D721Med (cell line): ENCODE measurements around the gene KRTAP2-2.

ENCODE experiments used
- DNase-seq: peaks from one replicate; pipeline ENCODE4 v3.0.0; 2011; ENCODE audit warnings: low spot score; ENCODE audit not compliant: insufficient read length
- FAIRE-seq: peaks from 2 replicates; lab custom pipeline; 2011; peaks lifted over from hg19 to GRCh38; lab: Jason Lieb, UNC
- CTCF ChIP-seq: IDR thresholded peaks from 2 replicates; pipeline ENCODE4 v1.5.1; 2012; ENCODE audit warnings: mild to moderate bottlenecking, control low read depth; ENCODE audit not compliant: insufficient read depth; ENCODE audit errors: missing control alignments

KRTAP2-2 gene

GRCh38 chr17:41020336-41020735 lies 34.7 kb downstream of the KRTAP2-2 start:
- no peak for DNase-seq
- no peak for FAIRE-seq
- no peak for TF ChIP-seq CTCF

GRCh38 chr17:41019415-41019814 lies 35.6 kb downstream of the KRTAP2-2 start:
- FAIRE-seq (no peak), DNase-seq (no peak)
- TF ChIP-seq CTCF = no peak

- no peak for TF ChIP-seq CTCF
- no peak for DNase-seq
- no peak for FAIRE-seq
Observed at GRCh38 chr17:41018541-41018940, 36.5 kb downstream of the KRTAP2-2 start.

DNA sequence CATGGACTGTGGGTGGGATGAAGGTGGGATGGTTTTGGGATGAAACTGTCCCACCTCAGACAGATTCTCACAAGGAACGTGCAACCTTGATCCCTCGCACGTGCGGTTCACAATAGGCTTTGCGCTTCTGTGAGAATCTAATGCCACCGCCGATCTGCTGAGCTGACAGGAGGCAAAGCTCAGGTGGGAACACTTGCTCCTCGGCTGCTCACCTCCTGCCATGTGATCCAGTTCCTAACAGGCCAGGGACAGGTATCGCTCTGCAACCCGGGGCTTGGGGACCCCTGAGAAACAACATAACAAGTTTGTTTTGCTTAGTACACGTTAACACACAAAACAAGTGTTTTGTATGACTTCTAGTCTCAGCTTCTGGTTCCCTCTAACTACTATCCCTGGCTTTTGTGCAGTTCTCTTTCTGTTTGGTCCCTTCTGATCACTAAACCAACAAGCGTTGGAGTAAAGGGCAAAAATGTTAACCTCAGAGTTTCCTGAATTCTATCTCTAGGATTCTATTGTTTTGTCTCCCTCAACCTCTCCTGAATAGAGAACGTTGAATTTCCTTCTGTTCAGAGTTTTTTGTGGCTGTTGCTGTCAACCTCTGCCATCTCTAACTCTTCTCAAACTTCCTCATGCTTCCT lies 38.3 kb downstream of the KRTAP2-2 start:
- no peak for TF ChIP-seq CTCF
- no peak for DNase-seq
- FAIRE-seq = no peak

GRCh38 chr17:41015454-41015853 lies 39.6 kb downstream of the KRTAP2-2 start:
- FAIRE-seq (no peak), DNase-seq (no peak)
- TF ChIP-seq CTCF = no peak

GRCh38 chr17:41013606-41014005 lies 41.4 kb downstream of the KRTAP2-2 start:
- DNase-seq (no peak), FAIRE-seq (no peak)

DNA sequence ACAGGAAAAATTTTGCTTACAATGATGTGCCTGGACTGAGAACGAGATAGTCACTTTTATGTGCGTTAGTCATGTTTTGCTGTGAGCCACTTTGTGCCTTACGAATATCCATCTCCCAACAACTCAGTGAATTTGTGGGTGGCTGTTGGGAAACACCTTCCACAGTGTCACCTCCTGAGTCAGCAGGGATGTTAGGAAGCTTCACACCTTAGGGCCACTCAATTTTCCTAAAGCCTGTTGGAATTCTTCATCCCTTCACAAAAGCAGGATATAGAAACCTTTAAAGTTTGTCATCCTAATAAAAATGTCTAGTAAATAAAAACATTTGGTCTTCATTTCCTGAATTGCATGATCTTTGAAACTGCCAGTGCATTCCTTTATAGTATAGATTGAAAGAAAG lies 41.8 kb downstream of the KRTAP2-2 start:
- DNase-seq (no peak), FAIRE-seq (no peak)
- TF ChIP-seq CTCF = no peak

More at GRCh38 chr17:41013606-41014005, 41.4 kb downstream of the KRTAP2-2 start:
- no peak for TF ChIP-seq CTCF
